HCT116 (cell line): Measurements from ENCODE around the gene LIMS2. TPM values are rescaled to one million over a fixed set of nuclear protein-coding genes. Genes with fewer than 3 reads are reported as not detected.

ENCODE experiments used
- ATAC-seq: fragments of 200-7000 bp; cut with Tn5 transposase; 2 replicates; pipeline ENCODE4 v1.9.1; 2020; ENCODE audit warnings: mild to moderate bottlenecking, moderate library complexity
- BruUV-seq: library from RNA; stranded (reverse); fragments of 400-500 nt; replicated peaks from 2 replicates; lab custom pipeline; 2021; lab: Mats Ljungman, UMichigan
- CTCF ChIA-PET: fragments of 300-600 bp; sonication (Branson Sonifier 250); formaldehyde crosslinking; loops from one replicate; lab custom pipeline; 2021; ENCODE audit warnings: antibody characterized with exemption; lab: Charles Lee
- POLR2A ChIA-PET: fragments of 300-600, 350-600 bp; sonication (Branson Sonifier 250); formaldehyde crosslinking; loops from one replicate; lab custom pipeline; 2021; ENCODE audit warnings: antibody characterized with exemption; lab: Charles Lee
- RAD21 ChIA-PET, 2 experiments: fragments of 300-600 bp; sonication (Branson Sonifier 250); formaldehyde crosslinking; loops; one replicate each; lab custom pipeline; 2023; ENCODE audit warnings: low total read pairs in 2 of 2; ENCODE audit not compliant: uncharacterized antibody in 2 of 2, unreplicated experiment in 2 of 2, low non-redundant PET in 1 of 2; lab: Charles Lee
- DNase-seq: peaks from one replicate; pipeline ENCODE4 v3.0.0-alpha.2; 2010; ENCODE audit warnings: low read depth, low spot score
- H2AFZ ChIP-seq: fragments of 200-600 bp; shearing (Covaris generic), sonication (generic); 2 replicates; pipeline ENCODE4 v1.6.1; 2017; ENCODE audit warnings: low read depth, mixed run types, mixed read lengths, antibody characterized with exemption, low read length; ENCODE audit not compliant: poor library complexity, severe bottlenecking
- H3K27ac ChIP-seq: 2 replicates; pipeline ENCODE4 v1.5.1; 2012; ENCODE audit warnings: low read depth, low read length
- H3K27me3 ChIP-seq: fragments of 200-600 bp; sonication (generic); 2 replicates; pipeline ENCODE4 v1.6.1; 2016; ENCODE audit warnings: mixed run types, low read length, mixed read lengths; ENCODE audit not compliant: insufficient read depth
- H3K36me3 ChIP-seq, 2 experiments: fragments of 200-500 bp in 1 of 2; fragments of 200-600 bp in 1 of 2; sonication (Bioruptor generic) in 1 of 2; sonication (generic) in 1 of 2; 2 replicates each; pipeline versions ENCODE4 v1.5.1 to v1.6.1; 2014 to 2016; ENCODE audit warnings: low read length in 2 of 2, inconsistent platforms in 1 of 2, mixed read lengths in 1 of 2, mixed run types in 1 of 2; ENCODE audit not compliant: insufficient read depth in 2 of 2, control insufficient read depth in 1 of 2
- H3K4me1 ChIP-seq, 2 experiments: fragments of 200-600 bp in 1 of 2; sonication (generic) in 1 of 2; 2 replicates each; pipeline versions ENCODE4 v1.5.1 to v1.6.1; 2012 to 2017; ENCODE audit warnings: low read length in 2 of 2, inconsistent platforms in 1 of 2, mild to moderate bottlenecking in 1 of 2, mixed read lengths in 1 of 2, mixed run types in 1 of 2, moderate library complexity in 1 of 2; ENCODE audit not compliant: insufficient read depth in 2 of 2, control insufficient read depth in 1 of 2
- H3K4me2 ChIP-seq: fragments of 200-600 bp; sonication (generic); 2 replicates; pipeline ENCODE4 v1.6.1; 2017; ENCODE audit warnings: mixed run types, low read length, mixed read lengths
- H3K4me3 ChIP-seq, 2 experiments: fragments of 200-600 bp in 1 of 2; sonication (generic) in 1 of 2; replicated peaks in 1 of 2; 2 replicates each; pipeline ENCODE4 v1.5.1; 2011 to 2016; ENCODE audit warnings: low read length in 2 of 2, control low read depth in 1 of 2, low read depth in 1 of 2, mild to moderate bottlenecking in 1 of 2, mixed read lengths in 1 of 2, mixed run types in 1 of 2
- H3K79me2 ChIP-seq: fragments of 200-600 bp; sonication (generic); 2 replicates; pipeline ENCODE4 v1.6.1; 2017; ENCODE audit warnings: mild to moderate bottlenecking, mixed run types, low read length, moderate library complexity, mixed read lengths; ENCODE audit not compliant: insufficient read depth
- H3K9ac ChIP-seq: fragments of 200-600 bp; sonication (generic); 2 replicates; pipeline ENCODE4 v1.6.1; 2016; ENCODE audit warnings: low read length, mixed read lengths
- H3K9me2 ChIP-seq: fragments of 200-600 bp; sonication (generic), shearing (Covaris generic); 2 replicates; pipeline ENCODE4 v1.6.1; 2017; ENCODE audit warnings: mixed run types, mild to moderate bottlenecking, moderate library complexity; ENCODE audit not compliant: insufficient read depth
- H3K9me3 ChIP-seq, 2 experiments: fragments of 200-500 bp in 1 of 2; fragments of 200-600 bp in 1 of 2; sonication (Bioruptor generic) in 1 of 2; sonication (generic) in 1 of 2; 2 replicates each; pipeline ENCODE4 v1.6.1; 2014 to 2017; ENCODE audit warnings: low read length in 2 of 2, mixed read lengths in 2 of 2, inconsistent platforms in 1 of 2, low read depth in 1 of 2, mild to moderate bottlenecking in 1 of 2, mixed run types in 1 of 2, moderate library complexity in 1 of 2; ENCODE audit not compliant: control insufficient read depth in 1 of 2, insufficient read depth in 1 of 2
- H4K20me1 ChIP-seq: fragments of 200-600 bp; sonication (generic), shearing (Covaris generic); 2 replicates; pipeline ENCODE4 v1.6.1; 2017; ENCODE audit warnings: mixed run types, mild to moderate bottlenecking, moderate library complexity; ENCODE audit not compliant: insufficient read depth
- CTCF ChIP-seq, 3 experiments: fragments of 200-600 bp in 1 of 3; sonication (generic) in 1 of 3; IDR thresholded peaks in 2 of 3; conservative IDR thresholded peaks in 1 of 3; 2 replicates each; pipeline ENCODE4 v1.5.1; 2012 to 2017; ENCODE audit warnings: low read depth in 2 of 3, low read length in 2 of 3, antibody characterized with exemption in 1 of 3, borderline replicate concordance in 1 of 3, control low read depth in 1 of 3, mild to moderate bottlenecking in 1 of 3, mixed read lengths in 1 of 3, mixed run types in 1 of 3, moderate library complexity in 1 of 3; ENCODE audit not compliant: insufficient read depth in 1 of 3
- JUND ChIP-seq: IDR thresholded peaks from 2 replicates; pipeline ENCODE4 v1.6.1; 2012
- POLR2A ChIP-seq: IDR thresholded peaks from 2 replicates; pipeline ENCODE4 v1.7.0; 2011; ENCODE audit warnings: borderline replicate concordance; ENCODE audit not compliant: insufficient read depth, insufficient read length; ENCODE audit errors: extremely low read depth
- SIN3A ChIP-seq: IDR thresholded peaks from 2 replicates; pipeline ENCODE4 v1.6.1; 2012; ENCODE audit warnings: low read depth
- SRF ChIP-seq: IDR thresholded peaks from 2 replicates; pipeline ENCODE4 v1.6.1; 2012; ENCODE audit warnings: low read depth
- YY1 ChIP-seq: IDR thresholded peaks from 2 replicates; pipeline ENCODE4 v1.6.1; 2011; ENCODE audit warnings: low read length, low read depth, moderate library complexity, mild to moderate bottlenecking; ENCODE audit not compliant: insufficient replicate concordance; ENCODE audit errors: extremely low read depth
- intact Hi-C: fragments of 100-400 bp; cut with micrococcal nuclease; formaldehyde crosslinking; loops from 2 replicates; pipeline ENCODE4 v1.10.0; 2022
- total RNA-seq: library from RNA; stranded (reverse); gene quantifications from one replicate; pipeline ENCODE4 v1.2.1, GENCODE V29; 2021; ENCODE audit not compliant: unreplicated experiment

Gene LIMS2
- total RNA-seq, 1 experiment from 2014 or later = 3.7 TPM

GRCh38 chr2:127660291-127660578 is 15.1 kb downstream of the LIMS2 start:
- ChIA-PET CTCF (no interaction called here), RAD21 (no interaction called here), POLR2A (no interaction called here)
- Histone ChIP-seq H3K36me3 (no peaks in the 10 kb centered on the region), H3K9me2 (no peaks in the 10 kb centered on the region), H3K9ac (no peak overlapping the region), H3K27ac (no peak overlapping the region), H3K79me2 (no peaks in the 10 kb centered on the region), H3K9me3 (no peaks in the 10 kb centered on the region; a peak in 1 of 4 replicates), H3K4me1 (peaks cover 0 to 8% of the 10 kb centered on the region in 2 experiments; a peak in 1 of 4 replicates)
- ATAC-seq (no peak), DNase-seq (no peak)
- intact Hi-C loops = no loop called here
- BruUV-seq = no TSS peak
- TF ChIP-seq CTCF (IDR thresholded peaks at IDR 0.05 in 2 of 3, conservative IDR thresholded peaks at IDR 0.05 in 1 of 3; ENCODE audit: borderline replicate concordance in 1 of 3, insufficient read depth in 1 of 3, low read depth in 2 of 3, low read length in 2 of 3) = no peak
- TF ChIP-seq, all 23 proteins: peak for 0
- Histone ChIP-seq H2AFZ (no peak overlapping the region), H3K27me3 (no peaks in the 10 kb centered on the region), H3K4me2 (no peak overlapping the region), H4K20me1 (no peaks in the 10 kb centered on the region), H3K4me3 (no peak overlapping the region)

GRCh38 chr2:127659408-127660290 is 15.7 kb downstream of the LIMS2 start:
- TF ChIP-seq POLR2A = no peak
- no peak for TF ChIP-seq YY1
- no peak for TF ChIP-seq JUND
- TF ChIP-seq SRF = no peak
- no peak for TF ChIP-seq SIN3A
- TF ChIP-seq, all 23 proteins: peak for 0
- Histone ChIP-seq H3K9ac (no peak overlapping the region), H3K79me2 (no peaks in the 10 kb centered on the region), H3K9me3 (no peaks in the 10 kb centered on the region; a peak in 1 of 4 replicates), H4K20me1 (no peaks in the 10 kb centered on the region), H3K9me2 (no peaks in the 10 kb centered on the region), H2AFZ (no peak overlapping the region), H3K27me3 (no peaks in the 10 kb centered on the region), H3K27ac (no peak overlapping the region), H3K4me3 (no peak overlapping the region), H3K4me2 (no peak overlapping the region), H3K4me1 (peaks cover 0 to 8% of the 10 kb centered on the region in 2 experiments; a peak in 1 of 4 replicates), H3K36me3 (no peaks in the 10 kb centered on the region)
- POLR2A ChIA-PET = no interaction called here
- RAD21 ChIA-PET = no interaction called here
- DNase-seq (no peak), ATAC-seq (no peak)
- intact Hi-C loops = no loop called here
- CTCF ChIA-PET = no interaction called here
- BruUV-seq = no TSS peak
